GM19351 (cell line): ENCODE measurements around the gene FLRT1.
A peak's percentile ranks its signal among the peaks of the same experiment; 100 is the strongest.

Experiments used
- ATAC-seq: cut with Tn5 transposase; IDR thresholded peaks from one replicate; pipeline ENCODE4 v1.9.1; 2021; ENCODE audit warnings: mild to moderate bottlenecking, moderate library complexity; ENCODE audit not compliant: unreplicated experiment

FLRT1 gene

GRCh38 chr11:64035576-64035975 is at the start of gene FLRT1:
Gene FLRT1, plus strand, starts transcription at chr11:64035931. Its CDS starts 80,337 bp downstream, at chr11:64116268.
- ATAC-seq = no peak

GRCh38 chr11:63986156-63986931 is 49.4 kb upstream of the FLRT1 start, which contains the start of gene OTUB1:
Gene OTUB1, plus strand, starts transcription at chr11:63986438. Its CDS starts 19 bp downstream, at chr11:63986457.
- ATAC-seq = peak; percentile 90

GRCh38 chr11:63986932-63987513 is 48.7 kb upstream of the FLRT1 start:
- ATAC-seq = no peak

GRCh38 chr11:63991558-63991957 is 44.2 kb upstream of the FLRT1 start:
- no peak for ATAC-seq

GRCh38 chr11:63993100-63993499 is 42.6 kb upstream of the FLRT1 start:
- ATAC-seq = no peak

GRCh38 chr11:63993993-63994392 is 41.7 kb upstream of the FLRT1 start:
- ATAC-seq = no peak

GRCh38 chr11:63996512-63996911 is 39.2 kb upstream of the FLRT1 start:
- no peak for ATAC-seq

GRCh38 chr11:63997104-63997700 is 38.5 kb upstream of the FLRT1 start:
- ATAC-seq = no peak

GRCh38 chr11:63997801-63998337 is 37.9 kb upstream of the FLRT1 start:
- no peak for ATAC-seq

- no peak for ATAC-seq
Measured at GRCh38 chr11:63998558-63999348, 37.0 kb upstream of the FLRT1 start.

GRCh38 chr11:63999349-64000025 is 36.2 kb upstream of the FLRT1 start:
- no peak for ATAC-seq

- no peak for ATAC-seq
Measured at GRCh38 chr11:64000026-64000739, 35.5 kb upstream of the FLRT1 start.

GRCh38 chr11:64000740-64001483 is 34.8 kb upstream of the FLRT1 start:
- no peak for ATAC-seq

- ATAC-seq = no peak
Measured at GRCh38 chr11:64001484-64002420, 34.0 kb upstream of the FLRT1 start.

GRCh38 chr11:64003807-64004589 is 31.7 kb upstream of the FLRT1 start:
- no peak for ATAC-seq

GRCh38 chr11:64004590-64004984 is 31.1 kb upstream of the FLRT1 start:
- no peak for ATAC-seq

- ATAC-seq = no peak
Measured at GRCh38 chr11:64005691-64006090, 30.0 kb upstream of the FLRT1 start.
